GM19099 (cell line): Measurements from ENCODE around the gene GAB2.

Experiments
- POLR2A ChIP-seq: IDR thresholded peaks from 3 replicates; pipeline ENCODE4 v1.6.1; 2011; ENCODE audit warnings: low read depth; ENCODE audit not compliant: insufficient read length; ENCODE audit errors: extremely low read depth

Gene GAB2

DNA sequence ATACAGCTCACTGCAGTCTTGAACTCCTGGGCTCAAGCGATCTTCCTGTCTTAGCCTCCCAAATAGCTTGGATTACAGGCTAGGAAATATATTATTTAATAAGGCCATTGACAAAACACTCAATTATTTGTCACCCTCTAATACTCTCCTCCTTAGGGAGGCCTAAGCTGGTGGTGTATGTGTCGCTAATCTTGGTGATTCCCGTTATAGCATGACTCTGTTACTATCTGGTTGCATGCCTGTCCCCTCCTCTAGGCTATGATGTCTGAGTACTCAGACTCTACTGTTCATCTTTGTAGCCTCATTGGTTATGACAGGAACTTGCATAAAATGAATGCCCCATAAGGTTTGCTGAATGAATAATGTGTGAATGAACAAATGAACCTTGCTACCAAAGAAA, 141.3 kb downstream of the GAB2 start:
- TF ChIP-seq POLR2A = no peak

- no peak for TF ChIP-seq POLR2A
Observed at GRCh38 chr11:78274739-78275138, 142.9 kb downstream of the GAB2 start.

DNA sequence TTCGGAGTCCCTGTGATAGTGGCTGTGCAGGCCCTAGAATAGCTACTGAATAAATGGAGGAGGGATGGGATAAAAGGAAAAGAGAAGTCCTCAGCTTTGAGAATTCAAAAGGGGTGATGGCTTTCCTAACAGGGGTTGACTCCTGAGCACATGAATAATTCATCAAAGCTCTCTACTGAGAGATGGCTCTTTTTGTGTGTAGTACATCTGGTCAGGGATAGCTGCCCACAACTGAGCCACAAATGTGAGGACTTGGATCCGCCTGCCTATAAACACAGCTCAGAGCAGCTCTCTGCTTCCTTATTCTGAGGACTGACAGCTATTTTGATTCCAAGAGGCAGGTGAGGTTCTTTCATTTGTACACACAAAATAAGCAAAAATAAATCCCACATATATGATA, 146.6 kb downstream of the GAB2 start:
- TF ChIP-seq POLR2A = no peak

DNA sequence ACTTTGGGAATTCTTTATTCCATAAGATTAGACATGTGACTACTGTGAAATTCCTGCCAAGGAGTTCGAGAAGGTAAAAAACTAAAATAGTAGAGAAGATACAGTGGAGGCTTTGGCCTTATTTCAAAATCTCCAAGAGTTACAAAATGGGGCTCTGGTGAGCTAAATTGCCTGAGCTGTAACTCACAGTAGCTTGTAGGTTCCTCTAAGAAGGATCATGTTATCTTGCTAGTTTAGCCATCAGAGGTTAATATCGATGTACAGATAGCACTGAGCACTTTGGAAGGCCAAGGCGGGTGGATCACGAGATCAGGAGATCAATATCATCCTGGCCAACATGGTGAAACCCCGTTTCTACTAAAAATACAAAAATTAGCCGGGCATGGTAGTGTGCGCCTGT, 147.8 kb downstream of the GAB2 start:
- no peak for TF ChIP-seq POLR2A

DNA sequence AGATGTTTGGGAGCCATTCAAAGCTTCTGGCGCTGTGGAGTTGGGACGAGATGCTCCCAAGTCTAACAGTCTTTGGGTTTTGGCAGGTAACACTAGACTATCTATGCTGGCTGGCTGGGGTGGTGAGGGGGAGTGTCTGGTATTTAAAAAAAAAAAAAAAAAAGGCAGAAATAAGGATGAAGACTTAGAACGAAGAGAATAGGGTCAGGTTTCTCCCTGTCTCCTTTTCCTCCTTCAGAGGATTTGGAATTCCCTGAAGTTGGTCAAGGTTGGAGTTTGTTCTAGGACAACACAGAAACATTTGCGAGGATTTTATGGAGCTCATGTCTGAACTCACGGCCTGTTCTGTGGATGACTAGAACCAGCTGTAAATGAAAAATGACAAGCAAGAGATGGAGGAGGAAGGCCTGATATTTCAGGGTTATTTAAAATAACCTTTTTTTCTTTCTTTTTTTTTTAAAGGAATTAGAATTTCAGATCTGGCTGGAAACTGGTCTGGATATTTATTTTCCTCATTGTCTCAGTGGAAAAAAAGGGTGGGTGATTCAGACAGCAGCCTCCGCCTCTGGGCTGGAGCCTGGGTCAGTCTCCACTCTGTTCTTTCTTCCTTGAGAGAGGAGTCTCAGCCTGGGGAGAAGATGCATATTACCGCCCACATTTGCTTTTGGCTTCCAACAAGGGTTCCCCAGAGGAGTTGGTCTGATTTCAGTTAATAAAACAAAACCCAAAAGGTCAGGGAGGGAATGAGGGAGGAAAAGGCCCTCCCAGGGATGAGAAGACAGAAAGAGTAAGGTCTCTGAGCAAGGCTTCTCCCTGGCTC, 148.8 kb downstream of the GAB2 start:
- TF ChIP-seq POLR2A = no peak

DNA sequence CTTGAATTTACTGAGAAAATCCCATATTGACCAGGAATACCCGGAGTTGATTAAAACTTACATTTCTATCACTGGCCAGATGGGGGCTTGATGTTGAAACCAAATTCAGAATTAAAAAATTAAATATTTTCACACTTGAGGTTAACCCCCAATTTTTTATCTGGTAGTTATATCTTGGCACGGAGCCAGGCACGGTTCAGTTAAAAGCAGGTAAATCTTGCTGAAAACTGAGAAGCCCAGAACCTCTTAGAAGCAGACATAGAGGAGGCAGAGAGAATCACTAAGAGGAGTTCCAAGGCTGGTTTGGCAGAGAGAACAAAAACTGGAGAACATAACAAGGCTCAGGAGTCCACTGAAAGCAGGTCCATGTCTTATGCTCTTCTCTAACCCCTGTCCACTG, 151.2 kb downstream of the GAB2 start:
- no peak for TF ChIP-seq POLR2A

GRCh38 chr11:78265326-78265725, 152.3 kb downstream of the GAB2 start:
- no peak for TF ChIP-seq POLR2A

GRCh38 chr11:78262691-78263090, 154.9 kb downstream of the GAB2 start:
- no peak for TF ChIP-seq POLR2A

GRCh38 chr11:78262238-78262637, 155.4 kb downstream of the GAB2 start:
- TF ChIP-seq POLR2A = no peak

DNA sequence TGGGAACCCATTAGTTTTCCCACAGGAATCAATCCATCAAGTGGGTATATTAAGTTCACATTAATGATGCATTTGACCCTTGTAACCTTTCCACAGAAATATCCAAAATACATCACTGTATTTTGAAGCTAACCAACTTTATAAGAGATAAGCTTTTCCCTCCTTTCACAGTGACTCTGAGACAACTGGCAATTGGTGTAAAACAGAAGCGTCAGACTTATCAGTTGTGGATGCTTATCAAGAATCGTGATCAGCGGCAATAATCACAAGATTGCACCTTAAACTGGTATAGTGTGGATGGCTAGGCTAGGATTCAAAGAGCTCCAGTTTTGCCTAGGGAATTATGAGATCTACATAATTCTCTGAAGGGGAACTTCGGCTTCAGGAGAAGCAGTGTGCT, 155.8 kb downstream of the GAB2 start:
- TF ChIP-seq POLR2A = no peak

- no peak for TF ChIP-seq POLR2A
Observed at GRCh38 chr11:78261367-78261766, 156.3 kb downstream of the GAB2 start.

- no peak for TF ChIP-seq POLR2A
Observed at GRCh38 chr11:78259777-78260487, 157.7 kb downstream of the GAB2 start.

DNA sequence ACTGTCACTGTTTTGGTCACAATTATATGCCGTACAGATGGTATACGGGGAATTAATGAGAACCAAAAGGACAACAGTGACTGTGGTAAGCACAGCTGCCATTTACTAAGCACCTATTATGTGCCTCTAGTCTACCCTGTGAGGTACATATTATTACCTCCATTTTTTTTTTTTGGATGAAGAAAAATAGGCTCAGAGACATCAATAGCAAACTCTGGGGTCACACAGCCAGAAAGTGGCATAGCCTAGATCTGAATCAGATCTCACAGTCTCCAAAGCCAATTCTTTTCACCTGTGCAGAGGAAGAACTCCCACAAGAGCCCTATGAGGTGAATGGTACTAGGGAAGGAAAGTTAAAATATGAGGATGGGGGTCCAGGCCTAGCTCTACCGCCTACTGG, 160.0 kb downstream of the GAB2 start:
- no peak for TF ChIP-seq POLR2A

- no peak for TF ChIP-seq POLR2A
Observed at GRCh38 chr11:78256962-78257361, 160.7 kb downstream of the GAB2 start.

DNA sequence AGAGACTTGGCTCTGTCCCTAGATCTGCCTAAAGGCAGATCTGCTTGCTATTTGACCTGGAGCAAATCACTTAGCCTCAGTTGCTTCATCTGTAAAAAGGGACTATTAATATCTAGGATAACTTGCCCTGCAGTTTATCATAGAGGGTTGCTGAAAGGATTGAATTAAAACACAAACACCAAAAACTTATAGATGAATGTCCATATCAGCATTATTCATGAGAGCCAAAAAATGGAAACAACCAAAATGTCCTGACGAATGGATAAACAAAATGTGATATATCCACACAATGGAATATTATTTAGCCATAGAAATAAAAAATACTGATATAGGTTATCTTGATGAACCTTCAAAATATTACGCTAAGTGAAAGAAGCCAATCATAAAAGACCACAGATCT, 161.7 kb downstream of the GAB2 start:
- TF ChIP-seq POLR2A = no peak

- no peak for TF ChIP-seq POLR2A
Observed at GRCh38 chr11:78254268-78254667, 163.4 kb downstream of the GAB2 start.
